HPDE6-E6E7 (cell line): ENCODE results near the gene EPHA6.
"Not testable (repeated sequence)": the region's sequence is repeated elsewhere in the genome, so short reads cannot be mapped to it uniquely, and the experiment has no call there.

ENCODE experiments used
- DNase-seq: peaks from one replicate; pipeline ENCODE4 v3.0.0; 2011; ENCODE audit warnings: missing footprints; ENCODE audit errors: extremely low spot score

Gene EPHA6

DNA sequence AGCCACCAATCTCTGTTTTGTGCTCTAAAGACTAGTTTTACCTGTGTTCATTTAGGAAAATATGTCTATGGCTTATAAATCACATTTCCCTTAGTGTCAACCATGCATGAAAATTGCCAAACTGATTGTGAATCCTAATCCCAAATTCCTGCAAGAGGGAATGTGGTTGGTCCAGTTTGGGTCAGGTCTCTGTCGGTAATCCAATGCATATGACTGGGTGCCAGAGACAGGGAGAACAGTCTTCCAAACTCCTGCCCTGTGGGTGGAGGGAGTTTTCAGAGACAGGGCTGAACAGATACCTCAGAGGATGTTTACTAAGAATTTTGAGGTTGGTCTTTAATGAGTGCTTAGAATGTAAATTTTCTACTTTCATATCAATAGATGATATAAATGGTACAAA lies 649.6 kb downstream of the EPHA6 start:
- DNase-seq, result no peak

DNA sequence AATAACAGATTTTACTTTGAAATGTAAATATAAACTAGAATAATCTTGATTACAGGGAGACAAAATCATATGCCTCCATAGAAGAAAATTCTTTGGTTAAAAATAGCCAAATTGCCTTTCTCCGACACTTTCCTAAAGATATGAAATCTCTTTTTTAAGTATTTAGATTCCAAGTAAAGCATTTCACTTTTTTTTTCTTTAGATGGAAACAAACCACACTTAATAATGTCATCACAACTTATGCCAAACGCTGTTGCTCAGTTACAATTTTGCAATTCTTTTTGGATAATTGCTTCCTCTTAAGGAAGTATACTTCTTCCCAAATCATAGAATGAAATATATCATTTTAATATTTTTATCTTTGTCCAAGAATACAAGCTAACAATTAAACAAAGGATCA lies 656.1 kb downstream of the EPHA6 start:
- no peak for DNase-seq

DNA sequence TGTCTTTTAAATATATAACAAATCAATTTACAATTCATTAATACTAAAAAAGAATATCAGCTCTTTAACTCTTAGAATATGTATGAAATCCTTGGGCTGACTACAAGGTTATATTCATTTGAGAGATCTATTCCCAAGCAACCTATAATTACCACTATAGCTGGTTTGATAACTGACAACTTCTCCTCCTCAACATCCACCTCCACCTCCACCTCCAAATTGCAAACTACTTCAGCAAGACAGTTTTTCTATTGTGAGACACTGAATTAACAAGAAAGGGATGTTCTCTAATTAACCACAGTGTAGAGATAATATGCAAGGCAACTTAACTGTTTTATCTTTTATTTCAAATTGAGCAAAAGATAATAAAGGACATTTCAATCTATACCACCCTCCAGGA lies 665.3 kb downstream of the EPHA6 start:
- no peak for DNase-seq

GRCh38 chr3:97480696-97481289 lies 666.4 kb downstream of the EPHA6 start:
- not testable (repeated sequence) for DNase-seq

- DNase-seq, result no peak
Measured at GRCh38 chr3:97481416-97481815, 667.0 kb downstream of the EPHA6 start.

DNA sequence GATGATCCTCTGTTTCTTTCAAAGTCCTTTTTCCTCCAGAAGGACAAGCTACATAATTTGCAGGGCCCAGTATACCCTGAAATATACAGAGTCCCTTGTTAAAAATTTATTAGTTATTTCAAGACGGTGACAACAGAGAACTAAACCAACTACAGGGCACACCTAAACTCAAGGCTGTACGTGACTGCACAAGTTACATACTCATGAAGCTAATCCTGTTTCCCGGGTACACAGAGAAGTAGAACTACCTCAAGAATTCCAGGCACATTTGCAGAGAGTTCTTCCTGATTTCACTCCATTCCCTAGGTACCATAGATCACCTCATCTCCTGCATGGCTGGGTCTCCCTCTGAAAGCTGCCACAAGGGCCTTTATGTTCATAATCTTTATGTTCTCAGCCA lies 670.8 kb downstream of the EPHA6 start:
- no peak for DNase-seq

GRCh38 chr3:97487587-97487986 lies 673.2 kb downstream of the EPHA6 start:
- DNase-seq, result no peak

- no peak for DNase-seq
Measured at GRCh38 chr3:97488741-97489140, 674.3 kb downstream of the EPHA6 start.

DNA sequence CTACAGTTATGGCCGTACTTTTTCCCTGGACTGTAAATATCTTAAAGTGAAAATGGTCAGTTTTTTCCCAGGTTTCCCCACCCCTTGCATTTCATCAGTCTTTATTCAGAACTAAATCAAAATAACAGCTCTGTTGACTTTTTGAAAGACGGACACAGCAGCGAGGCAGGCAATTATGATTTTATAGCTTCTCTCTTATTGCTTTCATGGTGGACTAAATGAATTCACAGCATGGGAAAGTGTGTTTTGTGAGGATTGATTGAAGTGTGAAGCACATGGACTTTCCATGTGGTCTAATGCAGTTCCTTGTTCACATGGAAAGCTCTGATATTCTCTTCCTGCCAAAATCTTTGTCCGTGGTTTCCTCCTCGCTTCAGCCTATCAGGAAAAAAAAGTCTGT lies 681.5 kb downstream of the EPHA6 start:
- DNase-seq, result no peak

DNA sequence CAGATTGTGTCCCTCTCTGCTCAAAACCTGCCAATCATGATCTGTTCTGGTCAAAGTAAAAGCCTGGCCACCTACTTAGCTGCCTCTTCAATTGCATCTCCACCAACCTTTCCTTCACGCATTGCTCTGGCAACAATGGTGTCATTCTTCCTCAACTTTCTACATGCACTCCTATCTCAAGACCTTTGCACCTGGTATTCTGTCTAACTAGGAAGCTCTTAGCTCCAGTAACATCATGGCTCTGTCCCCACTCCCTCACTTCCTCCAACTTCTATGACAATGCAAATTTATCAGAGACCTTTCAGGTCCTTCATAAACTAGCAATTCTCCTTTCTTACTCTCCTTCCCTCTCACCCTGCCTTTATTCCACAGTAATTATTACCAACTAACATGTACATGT lies 682.7 kb downstream of the EPHA6 start:
- no peak for DNase-seq

DNA sequence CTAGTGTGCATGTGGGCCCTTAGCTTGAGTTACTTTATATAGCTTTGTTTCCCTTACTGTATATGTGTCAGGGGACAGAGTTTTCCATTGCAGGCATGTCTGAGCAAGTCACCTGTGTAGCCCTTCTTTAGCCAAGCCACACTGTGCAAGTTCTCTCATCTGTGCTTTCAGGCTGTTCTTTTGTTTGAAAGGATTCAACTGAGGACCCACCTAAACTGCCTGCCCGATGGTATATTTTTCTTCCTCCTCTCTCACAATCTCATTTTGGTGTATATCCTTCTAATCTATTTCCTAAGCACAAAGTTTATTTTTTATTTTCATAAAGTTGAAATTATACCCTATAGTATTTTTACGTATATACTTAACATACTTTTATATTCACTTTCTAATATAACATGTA lies 690.1 kb downstream of the EPHA6 start:
- DNase-seq, result no peak

GRCh38 chr3:97510795-97511194 lies 696.4 kb downstream of the EPHA6 start:
- no peak for DNase-seq

DNA sequence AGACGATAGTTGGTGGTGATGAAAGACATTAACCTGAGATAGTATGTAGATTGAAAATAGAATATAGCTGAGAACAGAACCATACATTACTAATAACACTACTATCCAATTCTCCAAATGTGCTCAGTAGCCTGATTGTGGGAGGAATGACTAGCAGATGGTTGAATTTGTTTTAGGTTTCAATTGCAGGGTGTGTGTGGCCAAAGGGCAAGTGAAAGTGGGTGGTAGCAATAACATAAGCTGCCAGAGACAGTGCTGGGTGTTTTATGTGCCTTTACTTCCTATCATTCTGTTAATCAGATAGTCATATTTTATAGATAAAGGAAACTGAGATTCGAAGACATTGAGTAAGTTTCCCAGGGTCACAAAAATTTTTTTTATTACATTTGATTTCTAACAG lies 700.7 kb downstream of the EPHA6 start:
- no peak for DNase-seq

DNA sequence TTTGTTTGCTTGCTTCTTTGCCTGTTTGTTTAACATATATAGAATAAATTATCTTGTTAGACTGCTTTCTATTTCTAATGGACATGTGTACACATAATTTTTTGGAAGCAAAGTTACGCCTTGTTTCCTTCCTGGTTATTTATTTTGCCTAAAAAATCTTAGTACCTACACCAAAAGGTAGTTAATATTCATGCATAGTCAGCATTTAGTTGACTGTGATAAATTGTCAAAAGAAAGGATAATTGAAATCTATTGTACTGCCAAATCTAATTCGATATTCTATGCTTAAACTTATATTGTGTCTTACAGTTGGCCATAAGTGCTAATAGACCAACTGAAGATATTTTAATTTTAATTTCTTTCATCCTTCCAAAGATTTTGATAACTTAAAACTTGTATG lies 716.3 kb downstream of the EPHA6 start:
- DNase-seq, result no peak

- DNase-seq, result not testable (repeated sequence)
Measured at GRCh38 chr3:97547573-97547972, 733.2 kb downstream of the EPHA6 start.

- no peak for DNase-seq
Measured at GRCh38 chr3:97550408-97550807, 736.0 kb downstream of the EPHA6 start.

- no peak for DNase-seq
Measured at GRCh38 chr3:97552186-97552585, 737.8 kb downstream of the EPHA6 start.

DNA sequence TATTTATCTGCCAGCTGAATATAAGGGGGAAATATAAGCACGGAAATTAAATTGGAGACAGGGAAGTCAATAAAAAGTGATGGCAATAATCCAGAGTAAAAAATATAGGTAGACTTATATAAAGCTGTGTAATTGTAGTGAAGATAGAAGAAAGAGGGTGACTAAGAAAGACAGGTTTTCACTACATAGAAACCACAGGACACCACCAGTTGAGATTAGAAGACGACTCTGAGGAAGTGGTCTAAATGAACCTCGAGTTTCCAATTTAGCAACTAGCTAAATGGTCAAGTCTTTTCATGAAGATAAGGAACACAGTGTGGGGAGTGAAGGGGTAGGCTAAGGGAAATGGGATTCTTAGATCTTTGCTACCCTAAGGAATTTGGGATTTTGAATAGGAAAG lies 761.3 kb downstream of the EPHA6 start:
- no peak for DNase-seq

DNA sequence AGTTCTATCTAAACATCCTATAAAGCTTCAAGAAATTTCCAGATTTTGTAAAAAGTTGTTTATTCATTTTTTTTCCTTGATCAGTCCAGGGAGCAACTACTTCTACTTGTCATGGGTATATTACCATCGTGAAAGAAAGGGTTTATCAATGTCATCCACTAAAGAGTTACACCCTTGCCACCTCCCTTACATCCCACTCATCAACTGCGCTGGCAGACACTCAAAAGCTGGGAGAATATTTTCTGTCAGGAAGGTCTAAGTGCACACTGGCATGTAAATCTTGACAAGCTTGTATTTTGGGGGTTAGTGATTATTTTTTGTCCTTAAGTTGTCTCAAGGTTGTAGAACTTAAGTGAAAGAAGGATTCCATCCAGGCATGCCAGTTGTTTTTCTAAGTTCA lies 761.8 kb downstream of the EPHA6 start:
- DNase-seq, result no peak

- DNase-seq, result peak; percentile 14
Measured at GRCh38 chr3:97579365-97579764, 765.0 kb downstream of the EPHA6 start.

GRCh38 chr3:97610626-97611025 lies 796.2 kb downstream of the EPHA6 start:
- DNase-seq, result no peak

DNA sequence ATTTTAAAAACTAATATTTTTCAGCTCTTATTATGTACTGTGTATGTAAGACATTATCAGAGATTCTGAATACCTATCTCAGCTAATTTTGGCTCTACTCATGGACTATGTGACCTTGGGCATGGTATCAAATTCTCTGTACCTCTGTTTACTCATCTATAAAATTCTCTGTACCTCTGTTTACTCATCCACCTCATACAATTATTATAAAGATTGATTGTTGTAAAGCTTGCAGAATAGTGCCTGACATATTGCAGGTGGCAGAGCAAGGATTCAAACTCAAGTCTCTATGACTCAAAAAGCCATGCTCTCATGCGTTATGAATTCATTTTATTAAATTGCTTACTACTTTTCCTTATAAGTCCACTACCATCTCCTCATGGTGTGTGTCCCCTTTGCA lies 798.2 kb downstream of the EPHA6 start:
- DNase-seq, result no peak

GRCh38 chr3:97613139-97613538 lies 798.7 kb downstream of the EPHA6 start:
- DNase-seq, result no peak

DNA sequence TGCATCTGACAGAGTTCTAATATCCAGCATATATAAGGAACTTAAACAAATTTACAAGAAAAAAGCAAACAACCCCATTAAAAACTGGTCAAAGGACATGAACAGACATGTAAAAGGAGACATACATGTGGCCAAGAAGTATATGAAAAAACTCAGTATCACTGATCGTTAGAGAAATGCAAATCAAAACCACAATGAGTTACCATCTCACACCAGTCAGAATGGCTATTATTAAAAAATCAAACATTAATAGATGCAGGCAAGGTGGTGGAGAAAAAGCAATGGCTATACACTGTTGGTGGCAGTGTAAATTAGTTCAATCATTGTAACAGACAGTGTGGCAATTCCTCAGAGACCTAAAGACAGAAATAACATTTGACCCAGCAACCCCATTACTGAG lies 806.1 kb downstream of the EPHA6 start:
- DNase-seq, result not testable (repeated sequence)

DNA sequence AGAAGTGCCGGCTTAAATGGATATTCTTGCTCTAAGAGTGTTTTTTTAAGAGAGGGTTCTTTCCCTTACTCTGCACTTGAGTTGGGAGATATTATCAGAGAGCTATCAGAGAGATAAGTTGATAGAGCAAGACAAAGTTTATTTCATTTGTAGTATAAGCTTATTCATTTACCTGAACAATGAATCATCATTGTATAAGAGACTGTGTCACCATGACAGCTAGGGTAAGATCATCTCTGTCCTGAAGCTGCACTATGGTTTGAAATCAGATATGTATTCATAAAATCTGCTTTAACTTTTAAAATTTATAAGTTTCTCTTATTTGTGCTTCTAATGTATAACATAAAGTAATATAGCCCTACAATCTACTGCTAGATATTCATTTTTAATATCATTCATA lies 822.1 kb downstream of the EPHA6 start:
- no peak for DNase-seq
